A549 (cell line): Measurements from ENCODE around the gene UBE2C. TPM values are rescaled to one million over a fixed set of nuclear protein-coding genes. Genes with fewer than 3 reads are reported as not detected.

Source experiments
- ATAC-seq, 2 experiments: fragments of 200-7000 bp in 1 of 2; fragments of >200 bp in 1 of 2; cut with Nextera tagmentation in 1 of 2; cut with Tn5 transposase in 1 of 2; 3 replicates each; pipeline versions ENCODE4 v1.8.0 to v1.9.1; 2018 to 2020; ENCODE audit warnings: mild to moderate bottlenecking in 1 of 2, moderate library complexity in 1 of 2
- CTCF ChIA-PET: fragments of 300-600 bp; sonication (Branson Sonifier 250); formaldehyde crosslinking; extraction: SDS; loops from one replicate; lab custom pipeline; 2021; ENCODE audit warnings: antibody characterized with exemption, inconsistent platforms; lab: Yijun Ruan, JAX
- POLR2A ChIA-PET: fragments of 350-600 bp; formaldehyde crosslinking; extraction: SDS; loops from one replicate; lab custom pipeline; 2021; ENCODE audit warnings: antibody characterized with exemption, inconsistent platforms; lab: Yijun Ruan, JAX
- DNase-seq, 2 experiments: peaks; one replicate each; pipeline versions ENCODE4 v3.0.0 to v3.0.0-alpha.2; 2011 to 2016; ENCODE audit warnings: low read depth in 1 of 2, low spot score in 1 of 2
- FAIRE-seq: peaks from 2 replicates; lab custom pipeline; 2011; peaks lifted over from hg19 to GRCh38; lab: Jason Lieb, UNC
- H3K27ac ChIP-seq, 2 experiments: fragments of >200 bp; sonication (Bioruptor Twin); formaldehyde crosslinking; 3 replicates each; pipeline ENCODE4 v1.5.1; 2016 to 2017
- H3K4me1 ChIP-seq: fragments of >200 bp; sonication (Bioruptor Twin); formaldehyde crosslinking; 3 replicates; pipeline ENCODE4 v1.6.1; 2016
- H3K4me2 ChIP-seq: fragments of >200 bp; sonication (Bioruptor Twin); formaldehyde crosslinking; 3 replicates; pipeline ENCODE4 v1.6.1; 2016
- H3K4me3 ChIP-seq: fragments of >200 bp; sonication (Bioruptor Twin); formaldehyde crosslinking; 3 replicates; pipeline ENCODE4 v1.5.1; 2016
- H3K9me3 ChIP-seq: fragments of >200 bp; sonication (Bioruptor Twin); formaldehyde crosslinking; 3 replicates; pipeline ENCODE4 v1.6.1; 2016
- BCL3 ChIP-seq: fragments of >200 bp; sonication (Bioruptor Twin); formaldehyde crosslinking; IDR thresholded peaks from 3 replicates; pipeline ENCODE4 v1.6.1; 2016
- BHLHE40 ChIP-seq: IDR thresholded peaks from 2 replicates; pipeline ENCODE4 v1.6.1; 2012; ENCODE audit warnings: low read depth, low read length, inconsistent platforms
- CBX8 ChIP-seq: fragments of 200-600 bp; sonication (generic); IDR thresholded peaks from 2 replicates; pipeline ENCODE4 v1.6.1; 2016
- ESRRA ChIP-seq: fragments of 150-350 bp; IDR thresholded peaks from 2 replicates; pipeline ENCODE4 v1.6.1; 2014; ENCODE audit warnings: mild to moderate bottlenecking, low read length, borderline replicate concordance
- FOSL2 ChIP-seq, 2 experiments: fragments of 450-650 bp in 1 of 2; fragments of >200 bp in 1 of 2; sonication (Bioruptor Twin) in 1 of 2; formaldehyde crosslinking; IDR thresholded peaks; 2 replicates each; pipeline versions ENCODE4 v1.5.0 to v1.6.1; 2016 to 2020; ENCODE audit warnings: mild to moderate bottlenecking in 1 of 2, moderate library complexity in 1 of 2
- JUNB ChIP-seq: fragments of >200 bp; sonication (Bioruptor Twin); formaldehyde crosslinking; IDR thresholded peaks from 2 replicates; pipeline ENCODE4 v1.6.1; 2016
- MAFK ChIP-seq: fragments of 450-650 bp; IDR thresholded peaks from 2 replicates; pipeline ENCODE4 v1.6.1; 2014; ENCODE audit not compliant: partially characterized antibody
- PBX3 ChIP-seq: IDR thresholded peaks from 2 replicates; pipeline ENCODE4 v1.6.1; 2012
- PHF8 ChIP-seq: fragments of 200-600 bp; sonication (generic); IDR thresholded peaks from 2 replicates; pipeline ENCODE4 v1.6.1; 2016; ENCODE audit warnings: low read depth, mild to moderate bottlenecking, antibody characterized with exemption, moderate library complexity, borderline replicate concordance
- RARB ChIP-seq: fragments of 250-450 bp; sonication (Bioruptor Pico); IDR thresholded peaks from 2 replicates; pipeline ENCODE4 v1.8.0; 2021; ENCODE audit warnings: mild to moderate bottlenecking, moderate library complexity
- REST ChIP-seq: fragments of 200-600 bp; sonication (generic); IDR thresholded peaks from 2 replicates; pipeline ENCODE4 v1.6.1; 2016; ENCODE audit warnings: antibody characterized with exemption, mild to moderate bottlenecking, moderate library complexity
- RNF2 ChIP-seq: fragments of 200-600 bp; sonication (generic); IDR thresholded peaks from 2 replicates; pipeline ENCODE4 v1.6.1; 2016; ENCODE audit warnings: low read depth, mild to moderate bottlenecking, antibody characterized with exemption, moderate library complexity, borderline replicate concordance
- SMC3 ChIP-seq: fragments of >200 bp; sonication (Bioruptor Twin); formaldehyde crosslinking; IDR thresholded peaks from 3 replicates; pipeline ENCODE4 v1.6.1; 2018; ENCODE audit warnings: inconsistent platforms
- SREBF2 ChIP-seq: fragments of 450-650 bp; IDR thresholded peaks from 2 replicates; pipeline ENCODE4 v1.6.1; 2014; ENCODE audit warnings: mild to moderate bottlenecking, moderate library complexity
- ZSCAN20 ChIP-seq: fragments of 250-450 bp; sonication (Bioruptor Pico); IDR thresholded peaks from 2 replicates; pipeline ENCODE4 v1.8.0; 2022; ENCODE audit warnings: mild to moderate bottlenecking, moderate library complexity
- WGBS: methylation state at CpG from one replicate; pipeline ENCODE4 v1.1.6; 2017; ENCODE audit errors: missing lambda C conversion rate; 5-methylcytosine and 5-hydroxymethylcytosine counted together
- polyA plus RNA-seq, 4 experiments: library from polyadenylated mRNA; depleted of rRNA in 3 of 4; stranded (reverse); fragments of >200 nt; fragmentation: RNase III in 1 of 4; extraction: RNeasy Plus Mini Kit Qiagen cat#74134 plus additional on column Dnase treatment in 1 of 4; gene quantifications; 2 replicates in 3 of 4; 3 replicates in 1 of 4; pipeline ENCODE4 v1.2.3, GENCODE V29; 2011 to 2017

Gene UBE2C
- polyA plus RNA-seq, 2 of the 4 experiments (the other 2 are of a cell fraction): 123 to 189 TPM

GRCh38 chr20:45826381-45827019, 14.1 kb downstream of the UBE2C start (continued):
- no peak for TF ChIP-seq REST
- no peak for TF ChIP-seq RARB (CRISPR knock-in tag)

GRCh38 chr20:45827030-45827652, 14.7 kb downstream of the UBE2C start, which contains the start of gene TNNC2:
TSS of gene TNNC2 (minus strand) at chr20:45827312. CDS start at chr20:45827248, 64 bp downstream.
- Histone ChIP-seq H3K4me3 (no peak within 1 kb of the TSS), H3K9me3 (no peaks in the 10 kb centered on the region), H3K4me1 (peaks cover 10% of the 10 kb centered on the region; the same call in 2 of the 3 replicates), H3K4me2 (no peak within 1 kb of the TSS), H3K27ac (0 out of 6 replicates have a peak within 1 kb of the TSS, but pooled peaks of 1 of the 2 experiments have one; percentile 6)
- DNase-seq (no peak), FAIRE-seq (no peak), ATAC-seq (no peak)
- 76% methylated on average over 8 of the region's 8 CpGs for WGBS
- TF ChIP-seq PHF8 (no peak), FOSL2 (IDR thresholded peaks at IDR 0.05) (no peak), FOSL2 (CRISPR knock-in tag; IDR thresholded peaks at IDR 0.05) (no peak), BCL3 (no peak), SMC3 (no peak), SREBF2 (no peak), JUNB (no peak), ESRRA (no peak), MAFK (no peak), RNF2 (no peak), CBX8 (no peak), BHLHE40 (no peak)
- ChIA-PET POLR2A (interaction anchor here (1.6 kb wide), 1 partner anchor 54 kb away, joined by 4 read pairs; the partner anchor contains the start of gene ZSWIM1), CTCF (interaction anchor here (1.0 to 1.4 kb wide), 4 partner anchors 10 to 135 kb away, joined by 3 to 7 read pairs (median 4); no protein-coding TSS in a partner anchor)

GRCh38 chr20:45827712-45828111, 15.3 kb downstream of the UBE2C start:
- Histone ChIP-seq H3K4me1 (peaks cover 12% of the 10 kb centered on the region; the same call in 2 of the 3 replicates), H3K4me3 (no peak overlapping the region), H3K4me2 (no peak overlapping the region), H3K27ac (no peak overlapping the region), H3K9me3 (no peaks in the 10 kb centered on the region)
- ChIA-PET CTCF (interaction anchor here (1.0 to 1.3 kb wide), 2 partner anchors 10 to 56 kb away, joined by 3 read pairs; no protein-coding TSS in a partner anchor), POLR2A (no interaction called here)
- DNase-seq: no peak
- ATAC-seq: no peak
- no peak for TF ChIP-seq PBX3
- TF ChIP-seq ZSCAN20 (CRISPR knock-in tag): no peak
- TF ChIP-seq JUNB: no peak
- no peak for FAIRE-seq
- WGBS: 77% methylated on average over 6 of the region's 6 CpGs
